Endothelial cell of umbilical vein (primary cell): ENCODE measurements around the gene MYRFL. TPM values are rescaled to one million over a fixed set of nuclear protein-coding genes. Genes with fewer than 3 reads are reported as not detected.

ENCODE experiments used
- BruUV-seq: library from RNA; stranded (reverse); fragments of 400-500 nt; replicated peaks from 2 replicates; lab custom pipeline; 2021; lab: Mats Ljungman, UMichigan
- CTCF ChIA-PET: fragments of 300-600, 350-600 bp; sonication (Branson Sonifier 250); formaldehyde crosslinking; loops from one replicate; lab custom pipeline; 2021; ENCODE audit warnings: antibody characterized with exemption, inconsistent platforms; lab: Charles Lee
- POLR2A ChIA-PET: fragments of 300-600, 350-600 bp; sonication (Branson Sonifier 250); formaldehyde crosslinking; loops from one replicate; lab custom pipeline; 2021; ENCODE audit warnings: antibody characterized with exemption, inconsistent platforms; lab: Charles Lee
- DNase-seq: peaks from one replicate; pipeline ENCODE4 v3.0.0-alpha.2; 2011; ENCODE audit warnings: low read depth, low spot score
- FAIRE-seq: peaks from 2 replicates; lab custom pipeline; 2011; peaks lifted over from hg19 to GRCh38; lab: Jason Lieb, UNC
- H2AFZ ChIP-seq: 2 replicates; pipeline ENCODE4 v1.6.0; 2012; ENCODE audit warnings: low read depth, low read length, control low read depth, inconsistent platforms
- H3K27ac ChIP-seq: 2 replicates; pipeline ENCODE4 v1.5.1; 2011; ENCODE audit warnings: low read depth, mild to moderate bottlenecking, control low read depth, low read length, moderate library complexity; ENCODE audit not compliant: insufficient read depth
- H3K27me3 ChIP-seq, 2 experiments: 2 replicates each; pipeline versions ENCODE4 v1.6.0 to v1.6.1; 2011; ENCODE audit warnings: low read length in 2 of 2, mixed read lengths in 1 of 2; ENCODE audit not compliant: control insufficient read depth in 2 of 2, insufficient read depth in 2 of 2
- H3K36me3 ChIP-seq, 2 experiments: 2 replicates in 1 of 2; 3 replicates in 1 of 2; pipeline ENCODE4 v1.5.1; 2011; ENCODE audit warnings: low read length in 2 of 2, mild to moderate bottlenecking in 1 of 2, moderate library complexity in 1 of 2; ENCODE audit not compliant: control insufficient read depth in 2 of 2, insufficient read depth in 2 of 2; ENCODE audit errors: extremely low read depth in 1 of 2
- H3K4me1 ChIP-seq: 3 replicates; pipeline ENCODE4 v1.5.1; 2011; ENCODE audit warnings: mild to moderate bottlenecking, low read length; ENCODE audit not compliant: control insufficient read depth, insufficient read depth; ENCODE audit errors: extremely low read depth
- H3K4me2 ChIP-seq: 2 replicates; pipeline ENCODE4 v1.6.1; 2011; ENCODE audit warnings: low read length, control low read depth, mixed read lengths; ENCODE audit not compliant: insufficient read depth
- H3K4me3 ChIP-seq, 3 experiments: fragments of 200-600 bp in 1 of 3; sonication (generic), shearing (Covaris generic) in 1 of 3; replicated peaks in 1 of 3; 2 replicates each; pipeline ENCODE4 v1.5.1; 2011 to 2016; ENCODE audit warnings: control low read depth in 3 of 3, low read length in 3 of 3, mild to moderate bottlenecking in 2 of 3, inconsistent platforms in 1 of 3, low read depth in 1 of 3, moderate library complexity in 1 of 3; ENCODE audit not compliant: insufficient read depth in 1 of 3
- H3K79me2 ChIP-seq: 2 replicates; pipeline ENCODE4 v1.6.0; 2012; ENCODE audit warnings: low read length, inconsistent platforms; ENCODE audit not compliant: control insufficient read depth, insufficient read depth
- H3K9ac ChIP-seq: replicated peaks from 2 replicates; pipeline ENCODE3; 2011; ENCODE audit warnings: low read length, control low read depth; ENCODE audit not compliant: insufficient read depth; ENCODE audit errors: extremely low read depth
- H3K9me1 ChIP-seq: replicated peaks from 3 replicates; pipeline ENCODE4 v1.6.0; 2011; ENCODE audit warnings: mild to moderate bottlenecking, low read length; ENCODE audit not compliant: control insufficient read depth, insufficient read depth; ENCODE audit errors: extremely low read depth
- H3K9me3 ChIP-seq: replicated peaks from 2 replicates; pipeline ENCODE4 v1.5.1; 2012; ENCODE audit warnings: low read length, inconsistent platforms; ENCODE audit not compliant: control insufficient read depth, insufficient read depth
- H4K20me1 ChIP-seq: replicated peaks from 2 replicates; pipeline ENCODE3; 2011; ENCODE audit warnings: mild to moderate bottlenecking, low read length; ENCODE audit not compliant: control insufficient read depth, insufficient read depth; ENCODE audit errors: extremely low read depth
- EZH2 ChIP-seq: IDR thresholded peaks from 2 replicates; pipeline ENCODE4 v1.6.1; 2012; ENCODE audit warnings: borderline replicate concordance, low read depth, mild to moderate bottlenecking, moderate library complexity, low read length, inconsistent platforms; ENCODE audit not compliant: severe bottlenecking
- FOS ChIP-seq: IDR thresholded peaks from 2 replicates; pipeline ENCODE4 v1.6.1; 2011; ENCODE audit warnings: mild to moderate bottlenecking, low read length, moderate library complexity, borderline replicate concordance; ENCODE audit not compliant: insufficient read depth
- GATA2 ChIP-seq: IDR thresholded peaks from 2 replicates; pipeline ENCODE4 v1.7.0; 2011; ENCODE audit warnings: low read depth, mild to moderate bottlenecking, moderate library complexity, mixed read lengths, low read length; ENCODE audit not compliant: insufficient read length, insufficient read depth
- JUN ChIP-seq: IDR thresholded peaks from 2 replicates; pipeline ENCODE4 v1.6.1; 2011; ENCODE audit warnings: borderline replicate concordance, low read depth; ENCODE audit not compliant: insufficient read length, insufficient read depth
- MYC ChIP-seq: IDR thresholded peaks from one replicate; pipeline ENCODE4 v1.6.1; 2011; ENCODE audit warnings: mild to moderate bottlenecking, low read depth, low read length
- POLR2A ChIP-seq: IDR thresholded peaks from 2 replicates; pipeline ENCODE4 v1.6.1; 2012; ENCODE audit warnings: low read depth, mild to moderate bottlenecking, control low read depth, low read length
- POLR2AphosphoS5 ChIP-seq: IDR thresholded peaks from 2 replicates; pipeline ENCODE4 v1.6.1; 2012; ENCODE audit warnings: low read depth, mild to moderate bottlenecking, control low read depth, low read length, moderate library complexity; ENCODE audit not compliant: insufficient read depth
- dilution Hi-C: fragments of 300-500 bp; cut with MboI; formaldehyde crosslinking; loops from one replicate; pipeline ENCODE4 v1.15.0; 2019; ENCODE audit warnings: low sequenced_read_pairs; ENCODE audit not compliant: extremely low pct_ligation_motif_present
- intact Hi-C: fragments of 100-400 bp; cut with micrococcal nuclease; formaldehyde crosslinking; loops from one replicate; pipeline ENCODE4 v1.10.0; 2022
- polyA plus RNA-seq, 4 experiments: library from polyadenylated mRNA; depleted of rRNA in 3 of 4; stranded (reverse) in 3 of 4; unstranded in 1 of 4; fragments of >200 nt; gene quantifications; 2 replicates each; pipeline versions ENCODE4 v1.2.1 to v1.2.3, GENCODE V29; 2011 to 2012; ENCODE audit warnings: missing spikeins in 1 of 4
- total RNA-seq: library from RNA; stranded (reverse); gene quantifications from 2 replicates; pipeline ENCODE4 v1.2.3, GENCODE V29; 2021
- TF ChIP-seq, protein P1 (sequence below), 2 donors: IDR thresholded peaks; 1 replicate in 1 of 2; 2 replicates in 1 of 2; pipeline ENCODE4 v1.5.1; 2011; ENCODE audit warnings: low read length in 2 of 2, mild to moderate bottlenecking in 2 of 2, moderate library complexity in 2 of 2, control low read depth in 1 of 2, inconsistent platforms in 1 of 2, low read depth in 1 of 2; ENCODE audit not compliant: insufficient read depth in 1 of 2; ENCODE audit errors: extremely low read depth in 1 of 2
- TF ChIP-seq, protein P2 (sequence below): IDR thresholded peaks from 2 replicates; pipeline ENCODE4 v1.6.1; 2011; ENCODE audit not compliant: insufficient read depth, insufficient read length

Gene MYRFL
- total and polyA plus RNA-seq, 2 donors (not counting 3 experiments of a cell fraction or from before 2014, with no cell fraction given), result not detected

DNA sequence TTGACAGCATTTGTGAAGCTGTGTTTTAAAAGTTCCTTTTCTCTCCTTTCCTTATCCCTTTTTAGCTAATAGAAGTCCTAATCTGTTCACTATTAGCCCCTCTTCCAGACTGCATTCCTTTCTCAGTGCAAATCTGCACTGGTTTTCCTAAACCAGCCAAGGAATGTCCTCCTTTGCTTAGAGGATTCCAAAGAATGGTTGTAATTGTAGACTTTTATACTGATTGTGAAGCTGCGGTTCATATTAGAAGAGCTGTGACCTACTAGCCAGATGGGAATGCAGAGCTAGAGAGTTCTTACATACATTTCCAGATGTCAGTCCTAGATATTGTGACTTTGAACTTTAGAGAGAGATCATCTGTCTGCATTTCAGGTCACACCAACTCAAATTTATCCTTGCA lies 79.8 kb downstream of the MYRFL start:
- no peaks in the 10 kb centered on the region for H3K27me3 ChIP-seq
- intact Hi-C loops, result loop anchor here (5.0 kb wide), 1 partner anchor 83 kb away; no protein-coding TSS in a partner anchor
- H3K4me1 ChIP-seq, result peaks cover 30% of the 10 kb centered on the region
- H3K9ac ChIP-seq, result no peak overlapping the region
- POLR2A ChIA-PET, result no interaction called here
- dilution Hi-C loops, result no loop called here
- FAIRE-seq, result no peak
- no peak for TF ChIP-seq EZH2
- no peak for TF ChIP-seq MYC
- TF ChIP-seq POLR2A, result no peak
- TF ChIP-seq FOS, result no peak
- TF ChIP-seq, protein P1, sequence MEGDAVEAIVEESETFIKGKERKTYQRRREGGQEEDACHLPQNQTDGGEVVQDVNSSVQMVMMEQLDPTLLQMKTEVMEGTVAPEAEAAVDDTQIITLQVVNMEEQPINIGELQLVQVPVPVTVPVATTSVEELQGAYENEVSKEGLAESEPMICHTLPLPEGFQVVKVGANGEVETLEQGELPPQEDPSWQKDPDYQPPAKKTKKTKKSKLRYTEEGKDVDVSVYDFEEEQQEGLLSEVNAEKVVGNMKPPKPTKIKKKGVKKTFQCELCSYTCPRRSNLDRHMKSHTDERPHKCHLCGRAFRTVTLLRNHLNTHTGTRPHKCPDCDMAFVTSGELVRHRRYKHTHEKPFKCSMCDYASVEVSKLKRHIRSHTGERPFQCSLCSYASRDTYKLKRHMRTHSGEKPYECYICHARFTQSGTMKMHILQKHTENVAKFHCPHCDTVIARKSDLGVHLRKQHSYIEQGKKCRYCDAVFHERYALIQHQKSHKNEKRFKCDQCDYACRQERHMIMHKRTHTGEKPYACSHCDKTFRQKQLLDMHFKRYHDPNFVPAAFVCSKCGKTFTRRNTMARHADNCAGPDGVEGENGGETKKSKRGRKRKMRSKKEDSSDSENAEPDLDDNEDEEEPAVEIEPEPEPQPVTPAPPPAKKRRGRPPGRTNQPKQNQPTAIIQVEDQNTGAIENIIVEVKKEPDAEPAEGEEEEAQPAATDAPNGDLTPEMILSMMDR (IDR thresholded peaks at IDR 0.05; ENCODE audit: extremely low read depth in 1 of 2, insufficient read depth in 1 of 2, low read depth in 1 of 2, low read length in 2 of 2), result no peak
- TF ChIP-seq, protein P2, sequence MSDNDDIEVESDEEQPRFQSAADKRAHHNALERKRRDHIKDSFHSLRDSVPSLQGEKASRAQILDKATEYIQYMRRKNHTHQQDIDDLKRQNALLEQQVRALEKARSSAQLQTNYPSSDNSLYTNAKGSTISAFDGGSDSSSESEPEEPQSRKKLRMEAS, result no peak
- no peak for TF ChIP-seq JUN
- no peak for TF ChIP-seq POLR2AphosphoS5
- no peak for TF ChIP-seq GATA2
- no peaks in the 10 kb centered on the region for H3K9me1 ChIP-seq
- DNase-seq, result no peak
- CTCF ChIA-PET, result interaction anchor here (1.0 kb wide), 1 partner anchor 829 kb away, joined by 4 read pairs; no protein-coding TSS in a partner anchor
- H3K27ac ChIP-seq, result no peak overlapping the region
- no peaks in the 10 kb centered on the region for H3K36me3 ChIP-seq
- BruUV-seq, result no TSS peak
- H4K20me1 ChIP-seq, result no peaks in the 10 kb centered on the region
- no peak overlapping the region for H3K4me2 ChIP-seq
- H3K79me2 ChIP-seq, result no peaks in the 10 kb centered on the region
- no peaks in the 10 kb centered on the region for H3K9me3 ChIP-seq
- H3K4me3 ChIP-seq, result no peak overlapping the region
- no peak overlapping the region for H2AFZ ChIP-seq
